ENCODE results near the gene XPO5.

DNA sequence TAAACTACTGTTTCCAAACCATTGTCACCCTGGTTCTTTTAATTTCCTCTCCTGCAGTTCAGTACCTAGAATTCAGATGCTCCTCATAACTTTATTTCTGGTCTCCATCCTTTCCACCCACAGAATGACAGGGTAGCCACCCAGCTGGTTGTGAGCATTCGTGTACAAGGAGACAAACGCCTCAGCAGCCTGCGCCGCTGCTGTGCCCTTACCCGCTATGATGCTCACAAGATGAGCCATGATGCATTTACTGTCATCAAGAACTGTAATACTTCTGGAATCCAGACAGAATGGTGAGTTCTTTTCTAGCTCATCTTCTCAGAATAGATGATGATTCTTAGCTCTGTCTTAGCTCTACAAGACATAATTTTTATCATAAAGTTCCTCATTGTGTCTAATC lies 34.6 kb upstream of the XPO5 start:
- no peak for TF ChIP-seq EZH2 (IDR thresholded peaks at IDR 0.05; ENCODE audit: insufficient read depth, poor library complexity, severe bottlenecking)
- no peak for TF ChIP-seq EZH2phosphoT487 (IDR thresholded peaks at IDR 0.05; ENCODE audit: insufficient read depth, low read depth)

Data from GM23248 (cell line).